ENCODE results near the gene CLGN. TPM values are rescaled to one million over a fixed set of nuclear protein-coding genes. Genes with fewer than 3 reads are reported as not detected.

Gene CLGN
- total RNA-seq, 2 donors from 2014 or later: 40.8 to 92.6 TPM

- no peaks in the 10 kb centered on the region for H3K27me3 ChIP-seq
- H3K4me3 ChIP-seq: no peak overlapping the region
- DNase-seq (ENCODE audit: low spot score): no peak
- H3K36me3 ChIP-seq: no peaks in the 10 kb centered on the region
- TF ChIP-seq CTCF (IDR thresholded peaks at IDR 0.05): no peak
- H3K9me3 ChIP-seq: no peaks in the 10 kb centered on the region
- H3K4me1 ChIP-seq: no peaks in the 10 kb centered on the region
- no peak overlapping the region for H3K27ac ChIP-seq
Observed at GRCh38 chr4:140400111-140400510, 27.3 kb downstream of the CLGN start.

DNA sequence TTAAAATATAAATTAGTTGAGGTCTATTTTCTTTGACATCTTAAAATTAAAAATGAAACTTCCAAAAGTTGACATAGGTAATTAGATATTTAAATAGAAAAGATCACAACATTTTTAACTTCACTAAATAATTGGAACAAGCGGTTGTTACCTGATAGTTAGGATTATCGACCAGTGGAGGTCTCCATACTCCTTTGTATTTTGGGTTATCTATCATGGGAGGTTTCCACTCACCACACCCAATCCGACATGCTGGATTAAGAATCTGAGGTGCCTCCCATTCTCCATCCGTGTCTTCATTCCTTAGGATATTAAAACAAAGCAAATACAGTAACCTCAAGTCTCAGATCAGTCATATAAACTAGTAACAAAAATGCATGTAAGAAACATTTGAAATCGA, 31.8 kb downstream of the CLGN start:
- H3K4me3 ChIP-seq: no peak overlapping the region
- H3K9me3 ChIP-seq: no peaks in the 10 kb centered on the region
- H3K4me1 ChIP-seq: no peaks in the 10 kb centered on the region
- no peak for DNase-seq (ENCODE audit: low spot score)
- H3K27ac ChIP-seq: no peak overlapping the region
- H3K27me3 ChIP-seq: no peaks in the 10 kb centered on the region
- TF ChIP-seq CTCF (IDR thresholded peaks at IDR 0.05): no peak
- H3K36me3 ChIP-seq: no peaks in the 10 kb centered on the region

- no peaks in the 10 kb centered on the region for H3K27me3 ChIP-seq
- peak overlapping the region in 1 of 2 donors; percentile 31 for H3K27ac ChIP-seq
- no peaks in the 10 kb centered on the region for H3K36me3 ChIP-seq
- DNase-seq (ENCODE audit: low spot score): no peak
- no peak for TF ChIP-seq CTCF (IDR thresholded peaks at IDR 0.05)
- no peaks in the 10 kb centered on the region for H3K9me3 ChIP-seq
- H3K4me1 ChIP-seq: no peaks in the 10 kb centered on the region
- no peak overlapping the region for H3K4me3 ChIP-seq
Observed at GRCh38 chr4:140388015-140388414, 39.4 kb downstream of the CLGN start.

GRCh38 chr4:140382732-140383131, 44.7 kb downstream of the CLGN start:
- TF ChIP-seq CTCF (IDR thresholded peaks at IDR 0.05): no peak
- Histone ChIP-seq H3K9me3 (no peaks in the 10 kb centered on the region), H3K4me3 (no peak overlapping the region), H3K27me3 (no peaks in the 10 kb centered on the region), H3K36me3 (no peaks in the 10 kb centered on the region), H3K4me1 (no peaks in the 10 kb centered on the region), H3K27ac (no peak overlapping the region)
- no peak for DNase-seq (ENCODE audit: low spot score)

- TF ChIP-seq CTCF (IDR thresholded peaks at IDR 0.05): no peak
- H3K27ac ChIP-seq: peak overlapping the region; percentile 93 to 99
- H3K4me3 ChIP-seq: peak overlapping the region; percentile 86 to 98
- DNase-seq (ENCODE audit: low spot score): no peak
- H3K4me1 ChIP-seq: peaks cover 0 to 40% of the 10 kb centered on the region in 2 donors
- H3K36me3 ChIP-seq: no peaks in the 10 kb centered on the region
- no peaks in the 10 kb centered on the region for H3K9me3 ChIP-seq
- no peaks in the 10 kb centered on the region for H3K27me3 ChIP-seq
Observed at GRCh38 chr4:140374130-140374477, 53.3 kb downstream of the CLGN start.

DNA sequence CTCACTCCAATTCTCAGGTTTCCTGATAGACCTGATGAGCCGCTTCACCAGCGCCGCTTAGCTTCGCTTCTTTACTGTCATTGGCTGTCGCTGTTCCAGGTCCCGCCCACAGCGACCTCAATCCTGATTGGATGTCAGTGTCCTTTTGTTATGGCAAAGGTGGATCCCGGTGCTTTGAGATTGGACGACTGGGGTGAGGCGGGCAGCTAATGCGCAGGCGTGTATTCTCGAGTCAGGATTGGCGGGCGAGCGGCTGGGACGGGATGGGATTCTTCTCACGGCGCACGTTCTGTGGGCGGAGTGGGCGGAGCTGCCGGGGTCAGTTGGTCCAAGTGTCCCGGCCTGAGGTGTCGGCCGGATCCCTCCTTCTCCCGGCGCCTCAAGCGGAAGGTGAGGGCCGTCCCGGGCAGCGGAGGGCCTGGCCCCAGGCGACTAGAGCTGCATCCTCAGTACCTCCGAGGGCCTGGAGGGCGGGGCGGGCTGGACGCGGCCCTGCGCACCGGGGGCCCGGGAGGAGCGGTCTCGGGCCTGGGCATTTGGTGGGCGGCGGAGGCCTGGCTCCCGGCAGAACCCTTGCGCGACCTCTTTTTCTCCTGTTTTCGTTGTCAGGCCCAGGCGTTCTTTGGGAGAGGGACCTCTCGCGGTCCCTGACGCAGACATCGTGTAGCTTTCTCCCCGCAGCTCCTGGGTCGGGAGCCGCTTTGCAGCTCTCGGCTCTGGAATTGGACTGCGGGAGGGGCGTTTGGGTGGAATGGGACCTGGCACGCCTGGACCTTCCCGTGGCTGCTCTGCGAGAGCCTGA, 53.9 kb downstream of the CLGN start, which contains the start of gene SCOC:
Gene SCOC (plus strand): TSS at position 319 of the 802 bp plus-strand sequence. CDS start 5,525 bp downstream, outside the sequence.
- H3K4me3 ChIP-seq: peak within 1 kb of the TSS; percentile 86 to 98
- H3K4me1 ChIP-seq: peaks cover 0 to 40% of the 10 kb centered on the region in 2 donors
- H3K27ac ChIP-seq: peak within 1 kb of the TSS; percentile 93 to 99
- no peaks in the 10 kb centered on the region for H3K36me3 ChIP-seq
- no peaks in the 10 kb centered on the region for H3K27me3 ChIP-seq
- TF ChIP-seq CTCF (IDR thresholded peaks at IDR 0.05): no peak
- DNase-seq (ENCODE audit: low spot score): peak; percentile 100
- H3K9me3 ChIP-seq: no peaks in the 10 kb centered on the region

All from right atrium auricular region (tissue), 2 donors.